Heart left ventricle (tissue), 16 donors: ENCODE data around the gene SP3. TPM values are rescaled to one million over a fixed set of nuclear protein-coding genes. Genes with fewer than 3 reads are reported as not detected.

ENCODE experiments used
- ATAC-seq, 4 donors: fragments of 200-7000 bp; cut with Tn5 transposase; one replicate each; pipeline ENCODE4 v1.9.1; 2020 to 2022; ENCODE audit warnings: moderate library complexity in 4 of 4, mild to moderate bottlenecking in 3 of 4, moderate number of reproducible peaks in 1 of 4
- DNase-seq, 5 donors: peaks; one replicate each; pipeline ENCODE4 v3.0.0-alpha.2; 2020
- H3K27ac ChIP-seq, 12 donors: fragments of 200-600 bp; sonication (generic) in 4 of 12; one replicate each; pipeline versions ENCODE4 v1.5.0 to v1.8.0; 2016 to 2022; ENCODE audit warnings: mild to moderate bottlenecking in 2 of 12
- H3K27me3 ChIP-seq, 9 donors: fragments of 200-600 bp; sonication (generic) in 2 of 9; one replicate each; pipeline versions ENCODE4 v1.5.1 to v1.8.0; 2016 to 2022; ENCODE audit warnings: mild to moderate bottlenecking in 3 of 9
- H3K36me3 ChIP-seq, 9 donors: fragments of 200-600 bp; sonication (generic) in 2 of 9; one replicate each; pipeline versions ENCODE4 v1.5.0 to v1.8.0; 2018 to 2022; ENCODE audit warnings: mild to moderate bottlenecking in 2 of 9
- H3K4me1 ChIP-seq, 12 donors: fragments of 200-600 bp; sonication (generic) in 4 of 12; one replicate each; pipeline versions ENCODE4 v1.5.0 to v1.8.0; 2016 to 2022; ENCODE audit warnings: mild to moderate bottlenecking in 3 of 12
- H3K4me3 ChIP-seq, 12 donors: fragments of 200-600 bp; sonication (generic) in 4 of 12; one replicate each; pipeline versions ENCODE4 v1.5.0 to v1.8.0; 2017 to 2022; ENCODE audit warnings: mild to moderate bottlenecking in 9 of 12, moderate library complexity in 4 of 12
- H3K9me3 ChIP-seq, 12 donors: fragments of 200-600 bp; sonication (generic) in 4 of 12; one replicate each; pipeline versions ENCODE4 v1.5.0 to v1.8.0; 2016 to 2022; ENCODE audit warnings: mild to moderate bottlenecking in 1 of 12
- POLR2A ChIP-seq, 2 donors: fragments of 450-650 bp; IDR thresholded peaks; one replicate each; pipeline ENCODE4 v1.6.1; 2017; ENCODE audit warnings: antibody characterized with exemption in 2 of 2, mild to moderate bottlenecking in 2 of 2, moderate library complexity in 2 of 2
- WGBS, 4 donors: extraction: QIAGEN DNeasy Blood & Tissue Kit in 2 of 4; methylation state at CpG; one replicate each; pipeline versions ENCODE4 v1.1.5 to v1.1.7; 2013 to 2018; 5-methylcytosine and 5-hydroxymethylcytosine counted together
- intact Hi-C, 10 donors: fragments of 100-400 bp; cut with DNase I; formaldehyde crosslinking; loops; one replicate each; pipeline versions ENCODE4 v1.11.1 to v1.14.2; 2022
- polyA plus RNA-seq, 2 donors: library from polyadenylated mRNA; stranded (reverse); fragments of 200-250 nt; gene quantifications; one replicate each; pipeline ENCODE4 v1.2.3, GENCODE V29; 2013
- total RNA-seq, 9 donors: library from RNA; depleted of rRNA in 2 of 9; stranded (reverse); fragments of >200 nt in 2 of 9; fragmentation: NEBNext Ultra II Directional in 3 of 9; extraction: Animal tissue kit (Norgen Biotek cat#: 25700) in 3 of 9; gene quantifications; one replicate each; pipeline versions ENCODE4 v1.1.0 to v1.2.4, GENCODE V29; 2016 to 2023
- TF ChIP-seq, protein P1 (sequence below), 12 donors: fragments of 200-600 bp; sonication (generic) in 4 of 12; IDR thresholded peaks; one replicate each; pipeline versions ENCODE4 v1.5.0 to v1.8.0; 2018 to 2022; ENCODE audit warnings: antibody characterized with exemption in 12 of 12, mild to moderate bottlenecking in 5 of 12
- donor health status: ischemic (EF 13 %, LVEDD 7.1; RV severe dilation, severe dysfunction).
- donor health status: healthy with polysubstance abuse.
- donor health status: DM: no; HTN: yes; CAD: no.
- donor health status: DM: no; HTN: no; CAD: no.
- donor health status: ischemic (EF 25% LVEDD 6.9; RV normal size, moderate dysfunction).
- donor health status: ischemic (EF 25% LVEDD 5.7; RV mildly dilated, moderate dysfunction).
- donor health status: healthy.
- donor health status: DM: yes; HTN: yes; CAD: no.
- donor health status: ischemic (EF 35%, LVEDD 5.7; RV mildly dilated, moderate dysfunction).
- donor health status: nonischemic (EF 11% LVEDD 7.7; RV severe dilation, severe dysfunction).
- donor health status: DM: yes; HTN: yes; CAD: no.
- donor health status: PGD.
- donor health status: ischemic (EF 29% LVEDD 5.4; RV normal size, mild dysfunction).
- donor health status: nonischemic (EF 23%, LVEDD 6.1; RV moderate dilation, normal function).

The SP3 gene
- total and polyA plus RNA-seq, 11 donors: 6.9 to 61.5 (median 40.2) TPM

DNA sequence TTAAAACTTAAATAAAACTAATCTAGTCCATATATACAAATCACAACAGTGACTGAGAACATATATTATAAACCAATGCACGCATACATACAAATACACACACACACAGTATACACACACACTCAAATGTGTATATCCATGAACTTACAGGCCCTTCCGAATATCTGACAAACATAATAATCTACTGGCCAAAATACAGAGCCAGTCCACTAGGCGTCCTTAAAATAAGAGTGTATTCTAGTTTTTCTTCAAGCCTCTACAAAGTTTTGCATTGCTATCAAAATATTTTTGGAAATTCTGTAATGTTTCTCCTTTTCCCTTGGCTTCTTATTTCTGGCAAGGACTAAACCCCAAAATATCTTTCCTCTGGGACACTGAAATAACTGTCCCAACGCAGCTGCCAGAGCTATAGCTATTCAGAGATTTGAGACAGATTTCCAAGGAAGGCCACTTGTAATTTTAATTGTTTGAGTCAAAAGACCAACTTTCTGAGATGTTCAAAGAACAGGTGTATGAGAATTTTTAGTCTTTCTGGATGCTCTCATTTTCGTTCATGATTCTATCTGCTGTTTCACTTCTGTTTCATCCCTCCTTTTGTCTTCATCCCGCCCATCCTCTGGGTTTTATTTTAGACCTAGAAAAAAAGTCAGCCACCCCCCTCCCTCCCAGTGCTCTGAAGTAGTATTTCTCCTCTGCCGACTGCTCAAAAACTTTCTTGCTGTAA is 24.1 kb upstream of the SP3 start:
- Histone ChIP-seq H3K27ac (peak overlapping the region; percentile 28 to 85 (median 68)), H3K36me3 (no peaks in the 10 kb centered on the region), H3K4me1 (peaks cover 0 to 93% (median 52%) of the 10 kb centered on the region in 12 donors), H3K27me3 (no peaks in the 10 kb centered on the region), H3K4me3 (no peak overlapping the region), H3K9me3 (no peaks in the 10 kb centered on the region)
- ATAC-seq (peak in 2 of 4 donors; percentile 7 to 22), DNase-seq (peak in 1 of 5 donors; percentile 23)
- WGBS, 4 donors: 35 to 64% (median 47%) methylated on average over 7 of the region's 7 CpGs
- TF ChIP-seq POLR2A (IDR thresholded peaks at IDR 0.05): no peak
- TF ChIP-seq, protein P1, sequence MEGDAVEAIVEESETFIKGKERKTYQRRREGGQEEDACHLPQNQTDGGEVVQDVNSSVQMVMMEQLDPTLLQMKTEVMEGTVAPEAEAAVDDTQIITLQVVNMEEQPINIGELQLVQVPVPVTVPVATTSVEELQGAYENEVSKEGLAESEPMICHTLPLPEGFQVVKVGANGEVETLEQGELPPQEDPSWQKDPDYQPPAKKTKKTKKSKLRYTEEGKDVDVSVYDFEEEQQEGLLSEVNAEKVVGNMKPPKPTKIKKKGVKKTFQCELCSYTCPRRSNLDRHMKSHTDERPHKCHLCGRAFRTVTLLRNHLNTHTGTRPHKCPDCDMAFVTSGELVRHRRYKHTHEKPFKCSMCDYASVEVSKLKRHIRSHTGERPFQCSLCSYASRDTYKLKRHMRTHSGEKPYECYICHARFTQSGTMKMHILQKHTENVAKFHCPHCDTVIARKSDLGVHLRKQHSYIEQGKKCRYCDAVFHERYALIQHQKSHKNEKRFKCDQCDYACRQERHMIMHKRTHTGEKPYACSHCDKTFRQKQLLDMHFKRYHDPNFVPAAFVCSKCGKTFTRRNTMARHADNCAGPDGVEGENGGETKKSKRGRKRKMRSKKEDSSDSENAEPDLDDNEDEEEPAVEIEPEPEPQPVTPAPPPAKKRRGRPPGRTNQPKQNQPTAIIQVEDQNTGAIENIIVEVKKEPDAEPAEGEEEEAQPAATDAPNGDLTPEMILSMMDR (IDR thresholded peaks at IDR 0.05): peak in 6 of 12 donors; percentile 20 to 45 (median 30)
- intact Hi-C loops: loop anchor here in 2 of 10 donors (2.0 to 5.0 kb wide), 2 partner anchors 48 to 49 kb away; no protein-coding TSS in a partner anchor

DNA sequence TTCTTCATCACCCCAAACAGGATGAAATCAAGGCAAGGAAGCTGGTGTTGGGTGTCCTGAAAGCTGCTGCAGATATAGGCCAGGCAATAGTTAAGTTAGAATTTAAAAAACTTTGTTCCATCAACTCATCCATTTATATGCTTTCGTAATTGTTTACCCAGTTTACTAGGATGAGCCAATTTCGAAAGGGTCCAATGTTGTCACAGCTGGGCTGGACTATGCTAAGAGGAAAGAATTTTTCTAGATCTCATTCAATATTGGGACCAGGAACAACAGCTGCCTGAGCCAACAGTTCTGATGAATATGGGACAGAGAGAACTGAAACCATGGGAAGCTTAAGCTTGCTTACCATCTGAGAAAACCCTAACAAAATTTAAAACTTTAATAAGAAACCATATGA is 21.6 kb upstream of the SP3 start:
- H3K27ac ChIP-seq: peak overlapping the region in 10 of 12 donors; percentile 1 to 77 (median 54)
- H3K27me3 ChIP-seq: no peaks in the 10 kb centered on the region
- 46 to 76% (median 68%) methylated on average over 2 of the region's 2 CpGs for WGBS, 4 donors
- TF ChIP-seq, protein P1 (IDR thresholded peaks at IDR 0.05): no peak
- TF ChIP-seq POLR2A (IDR thresholded peaks at IDR 0.05): no peak
- H3K4me1 ChIP-seq: peaks cover 0 to 92% (median 53%) of the 10 kb centered on the region in 12 donors
- H3K9me3 ChIP-seq: no peaks in the 10 kb centered on the region
- ATAC-seq (peak; percentile 28 to 65 (median 46)), DNase-seq (peak in 3 of 5 donors; percentile 46 to 57 (median 47))
- intact Hi-C loops: loop anchor here in 1 of 10 donors (5.0 kb wide), 1 partner anchor 50 kb away; no protein-coding TSS in a partner anchor
- H3K36me3 ChIP-seq: no peaks in the 10 kb centered on the region
- no peak overlapping the region for H3K4me3 ChIP-seq

DNA sequence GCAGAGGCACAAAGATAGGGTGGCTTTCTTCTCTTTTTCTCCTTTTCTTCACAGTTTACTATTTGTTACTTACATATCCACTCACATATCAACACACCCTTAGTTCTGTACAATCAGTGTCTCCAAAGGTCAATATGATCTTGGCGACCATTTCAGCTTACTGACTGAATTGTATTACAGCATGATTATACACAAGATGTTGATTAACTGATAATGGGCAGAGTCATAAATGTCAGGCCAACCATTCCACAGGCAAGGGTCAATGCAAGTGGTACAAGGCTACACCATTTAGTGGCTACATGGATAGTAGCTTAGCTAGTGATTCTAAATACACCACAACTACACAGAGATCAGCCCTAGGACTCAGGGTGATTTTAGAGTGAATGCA is 20.4 kb upstream of the SP3 start:
- no peak for TF ChIP-seq POLR2A (IDR thresholded peaks at IDR 0.05)
- TF ChIP-seq, protein P1 (IDR thresholded peaks at IDR 0.05): no peak
- H3K4me1 ChIP-seq: peaks cover 0 to 80% (median 40%) of the 10 kb centered on the region in 12 donors
- DNase-seq (no peak), ATAC-seq (no peak)
- H3K27ac ChIP-seq: peak overlapping the region in 10 of 12 donors; percentile 2 to 77 (median 46)
- H3K4me3 ChIP-seq: no peak overlapping the region
- intact Hi-C loops: loop anchor here in 1 of 10 donors (5.0 kb wide), 1 partner anchor 52 kb away; no protein-coding TSS in a partner anchor
- no peaks in the 10 kb centered on the region for H3K36me3 ChIP-seq
- 65 to 86% (median 75%) methylated on average over 1 of the region's 1 CpG for WGBS, 4 donors
- H3K9me3 ChIP-seq: no peaks in the 10 kb centered on the region
- H3K27me3 ChIP-seq: no peaks in the 10 kb centered on the region

DNA sequence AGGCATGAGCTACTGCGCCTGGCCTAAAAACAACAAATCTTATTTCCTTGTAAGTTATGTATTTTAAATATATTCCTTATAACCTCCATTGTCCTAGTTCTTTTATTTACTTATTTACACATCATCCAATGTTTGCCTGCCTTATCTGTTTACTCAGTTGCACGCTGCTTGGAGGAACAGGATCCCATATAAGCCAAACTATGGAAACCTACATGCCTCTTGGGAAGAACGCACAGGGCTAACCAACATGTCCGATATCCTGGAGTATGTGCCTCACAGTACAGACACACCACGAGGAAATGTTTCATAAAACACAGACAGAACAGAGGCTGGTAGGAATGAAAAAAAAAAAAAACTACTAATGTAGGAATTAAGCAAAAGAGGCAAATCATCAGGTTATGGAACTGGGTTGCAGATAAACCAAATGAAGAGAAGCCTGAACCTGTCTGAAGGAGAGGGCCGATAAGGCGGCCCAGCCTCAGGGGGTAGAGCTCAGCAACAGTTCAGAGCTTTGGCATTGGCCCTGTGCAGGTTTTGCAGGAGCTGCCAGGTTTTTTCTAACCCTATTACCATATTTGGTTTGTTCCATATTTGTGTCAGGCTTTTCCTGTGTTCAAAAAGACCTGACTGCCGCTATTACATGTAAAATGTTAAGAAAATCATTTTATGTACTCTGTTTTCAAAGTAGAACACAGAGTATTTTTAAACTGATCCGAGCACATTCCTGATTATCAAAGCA is 19.9 kb upstream of the SP3 start:
- no peak for TF ChIP-seq POLR2A (IDR thresholded peaks at IDR 0.05)
- TF ChIP-seq, protein P1 (IDR thresholded peaks at IDR 0.05): no peak
- peak in 1 of 4 donors; percentile 49 for ATAC-seq

More for the DNA sequence above, 19.9 kb upstream of the SP3 start:
- intact Hi-C loops: loop anchor here in 1 of 10 donors (5.0 kb wide), 1 partner anchor 52 kb away; no protein-coding TSS in a partner anchor
- Histone ChIP-seq H3K9me3 (no peaks in the 10 kb centered on the region), H3K4me3 (no peak overlapping the region), H3K27me3 (no peaks in the 10 kb centered on the region), H3K4me1 (peaks cover 0 to 81% (median 37%) of the 10 kb centered on the region in 12 donors), H3K27ac (peak overlapping the region in 10 of 12 donors; percentile 2 to 77 (median 30)), H3K36me3 (no peaks in the 10 kb centered on the region)
- 64 to 78% (median 73%) methylated on average over 9 of the region's 9 CpGs for WGBS, 4 donors
- DNase-seq: no peak
